ENCODE data around the gene NCF2.
A peak's percentile ranks its signal among the peaks of the same experiment; 100 is the strongest.

NCF2 gene

DNA sequence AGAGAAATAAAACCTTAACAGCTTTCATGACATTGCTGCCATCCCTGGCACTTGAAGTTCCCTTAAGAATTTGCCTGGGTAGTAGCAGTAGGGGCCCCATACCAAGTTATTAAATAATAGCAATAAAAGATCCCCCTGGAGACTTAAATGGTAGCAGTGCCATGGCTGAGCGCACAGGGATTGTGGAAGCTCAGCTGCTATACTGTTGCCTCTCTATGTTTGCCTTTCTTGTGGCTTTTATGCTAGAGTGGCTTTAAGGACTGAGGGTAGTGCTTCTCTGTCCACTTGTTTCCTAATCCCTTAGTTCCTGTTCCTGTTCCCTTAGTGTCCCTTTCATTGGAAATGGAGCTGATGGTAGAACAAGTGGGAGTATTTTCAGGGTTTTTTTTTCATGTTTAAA, 42.1 kb downstream of the NCF2 start:
- peak; percentile 79 for DNase-seq

DNA sequence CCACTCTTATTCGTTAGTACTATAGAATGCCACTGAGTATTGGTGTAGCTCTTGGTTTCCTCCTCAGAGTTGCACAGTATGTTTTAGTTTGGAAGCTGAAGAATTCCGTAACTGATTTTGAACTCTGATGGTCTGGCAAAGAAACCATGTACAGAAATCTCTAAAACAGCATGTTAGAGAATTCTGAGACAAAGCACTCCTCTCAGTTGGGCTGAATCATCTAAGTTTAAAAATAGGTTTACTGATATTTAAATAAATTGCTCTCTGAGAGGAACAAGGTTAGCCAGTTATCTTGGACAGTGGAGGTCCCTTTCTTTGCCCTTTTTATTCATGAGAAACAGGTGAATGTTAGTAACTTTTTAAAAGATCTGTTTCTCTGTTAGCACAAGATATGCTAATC, 43.8 kb downstream of the NCF2 start:
- DNase-seq, result no peak

DNA sequence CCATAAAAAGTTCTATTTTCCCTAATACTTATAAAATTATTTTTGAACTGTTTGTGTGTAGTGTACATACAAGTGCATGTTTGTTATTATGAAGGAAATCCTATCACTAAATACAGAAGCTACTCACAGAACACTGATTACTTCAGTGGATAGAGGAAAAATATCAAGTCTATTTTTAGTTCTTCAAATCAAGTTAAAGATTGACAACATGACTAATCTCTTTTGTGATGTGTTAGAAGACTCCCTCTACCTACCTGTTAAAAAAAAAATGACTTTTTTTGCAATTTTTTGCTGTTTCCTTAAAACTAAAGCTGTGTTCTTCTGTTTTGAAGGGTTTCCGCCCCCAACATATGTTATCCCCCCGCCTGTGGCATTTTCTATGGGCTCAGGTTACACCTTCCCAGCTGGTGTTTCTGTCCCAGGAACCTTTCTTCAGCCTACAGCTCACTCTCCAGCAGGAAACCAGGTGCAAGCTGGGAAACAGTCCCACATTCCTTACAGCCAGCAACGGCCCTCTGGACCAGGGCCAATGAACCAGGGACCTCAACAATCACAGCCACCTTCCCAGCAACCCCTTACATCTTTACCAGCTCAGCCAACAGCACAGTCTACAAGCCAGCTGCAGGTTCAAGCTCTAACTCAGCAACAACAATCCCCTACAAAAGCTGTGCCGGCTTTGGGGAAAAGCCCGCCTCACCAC, 45.5 kb downstream of the NCF2 start:
- DNase-seq, result no peak

DNA sequence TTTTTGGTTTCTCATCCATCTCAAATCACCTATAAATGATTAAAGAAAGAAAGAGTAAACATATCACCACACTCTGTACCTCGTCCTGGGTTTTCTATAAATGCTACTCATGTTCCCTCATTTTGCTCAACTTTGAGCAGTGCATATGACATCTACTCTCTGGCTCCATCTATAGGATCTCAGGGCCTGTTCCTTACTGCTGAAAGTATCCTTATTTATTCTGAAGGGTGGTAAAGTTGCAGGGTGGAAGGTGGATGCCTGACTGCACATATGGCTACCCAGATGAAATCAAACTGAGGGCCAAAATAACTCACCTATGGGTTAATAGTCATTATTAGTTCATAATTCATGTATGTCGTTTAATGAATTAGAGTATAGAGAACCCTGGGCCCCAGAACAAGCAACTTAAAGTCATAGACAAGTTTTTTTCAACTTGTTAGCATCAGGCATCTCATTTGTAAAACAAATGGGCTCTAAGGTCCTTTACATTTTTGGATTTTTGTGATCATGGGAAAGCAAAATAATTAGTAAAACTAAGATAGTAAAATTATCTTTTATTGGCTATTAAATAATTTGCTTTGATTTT, 46.5 kb downstream of the NCF2 start:
- DNase-seq, result peak; percentile 20

DNA sequence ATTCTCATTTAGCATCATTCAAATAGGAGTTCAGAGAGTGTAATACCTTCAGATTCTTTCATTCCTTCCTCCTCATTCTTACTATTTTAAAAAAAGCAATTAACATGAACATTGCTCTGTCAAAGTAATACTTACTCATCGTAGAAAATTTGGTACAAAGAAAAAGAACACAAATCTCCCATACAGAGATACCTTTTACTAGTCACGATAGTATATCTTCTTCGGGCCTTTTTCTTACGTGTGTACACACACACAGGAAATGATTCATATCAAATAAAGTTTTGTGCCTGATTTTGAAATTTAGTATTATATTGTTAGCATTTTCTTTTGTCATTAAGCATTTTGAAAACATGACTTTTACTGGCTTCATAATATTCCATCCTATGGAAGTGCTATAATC, 52.9 kb downstream of the NCF2 start:
- no peak for DNase-seq

DNA sequence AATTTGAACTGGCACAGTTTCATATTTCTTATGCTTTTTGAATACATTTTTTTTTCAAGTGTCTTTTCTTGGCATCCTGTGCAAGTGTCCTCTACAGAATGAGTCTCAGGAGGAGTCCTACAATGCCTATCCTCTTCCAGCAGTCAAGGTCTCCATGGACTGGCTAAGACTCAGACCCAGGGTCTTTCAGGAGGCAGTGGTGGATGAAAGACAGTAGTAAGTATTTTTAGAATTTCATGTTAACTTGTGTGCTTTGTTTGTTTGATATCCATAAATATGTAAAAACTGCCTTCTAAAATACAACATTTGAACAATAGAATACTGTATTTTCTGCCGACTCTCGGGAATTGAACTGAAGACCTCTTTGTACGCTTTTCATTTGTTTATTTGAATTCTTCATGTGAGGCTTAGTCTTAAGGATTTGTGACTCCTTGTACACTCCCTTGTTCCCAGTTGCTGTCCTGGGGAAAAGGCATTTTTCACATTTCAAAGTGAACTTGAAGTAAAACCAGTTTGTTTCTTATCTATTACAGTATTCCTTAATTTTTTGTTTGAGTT, 56.6 kb downstream of the NCF2 start:
- no peak for DNase-seq

DNA sequence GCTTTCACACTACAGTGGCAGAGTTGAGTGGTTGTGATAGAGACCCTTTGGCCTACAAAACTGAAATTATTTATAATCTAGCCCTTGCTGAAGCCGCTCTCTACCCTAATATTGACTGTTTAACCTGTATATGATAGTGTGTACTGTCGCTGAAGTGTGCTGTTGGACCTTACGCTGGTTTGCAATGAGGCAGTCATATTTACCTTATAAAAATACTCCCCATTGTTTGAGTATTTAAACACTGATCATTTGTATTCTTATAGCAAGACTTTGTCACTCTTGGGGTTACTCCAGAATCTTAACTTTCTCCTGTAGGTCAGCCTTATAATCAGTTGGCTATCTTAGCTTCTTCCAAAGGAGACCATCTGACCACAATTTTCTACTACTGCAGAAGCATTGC, 61.7 kb downstream of the NCF2 start:
- no peak for DNase-seq

DNA sequence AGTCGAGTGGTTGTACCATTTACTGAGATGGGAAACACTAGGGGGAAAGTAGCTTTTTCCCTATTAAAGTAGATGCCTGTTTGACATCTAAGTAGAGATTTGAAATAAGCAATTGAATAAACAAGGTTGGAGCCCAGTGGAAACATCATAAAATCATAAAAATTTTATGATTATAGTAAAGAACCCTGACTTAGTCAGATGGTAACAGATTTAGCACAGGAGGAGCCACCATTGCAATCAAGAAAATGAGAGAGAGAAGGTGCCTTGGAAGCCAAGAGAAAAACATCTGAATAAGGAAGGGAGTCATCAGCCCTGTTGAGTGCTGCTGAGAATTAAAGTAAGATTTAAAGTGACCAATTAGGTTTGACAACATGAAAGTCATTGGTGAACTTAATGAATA, 68.2 kb downstream of the NCF2 start:
- no peak for DNase-seq

DNA sequence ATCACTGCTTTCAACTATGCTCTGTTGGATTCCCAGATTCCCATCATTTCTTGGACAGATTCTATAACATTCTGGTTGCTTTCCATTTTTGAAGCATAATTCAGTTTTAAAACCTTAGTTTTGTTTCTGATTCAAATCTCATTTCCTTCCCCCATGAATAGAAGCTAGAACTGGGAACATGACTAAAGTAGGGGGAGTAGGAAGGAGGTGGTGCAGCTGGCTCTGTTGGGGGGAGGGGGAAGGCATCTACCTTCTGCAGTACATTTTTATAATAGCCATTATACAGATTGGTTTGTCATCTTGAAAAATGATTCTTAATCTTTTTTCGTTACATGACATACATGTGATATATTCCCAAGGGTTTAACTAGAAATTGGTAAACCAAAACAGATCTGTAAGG, 69.9 kb downstream of the NCF2 start:
- no peak for DNase-seq

DNA sequence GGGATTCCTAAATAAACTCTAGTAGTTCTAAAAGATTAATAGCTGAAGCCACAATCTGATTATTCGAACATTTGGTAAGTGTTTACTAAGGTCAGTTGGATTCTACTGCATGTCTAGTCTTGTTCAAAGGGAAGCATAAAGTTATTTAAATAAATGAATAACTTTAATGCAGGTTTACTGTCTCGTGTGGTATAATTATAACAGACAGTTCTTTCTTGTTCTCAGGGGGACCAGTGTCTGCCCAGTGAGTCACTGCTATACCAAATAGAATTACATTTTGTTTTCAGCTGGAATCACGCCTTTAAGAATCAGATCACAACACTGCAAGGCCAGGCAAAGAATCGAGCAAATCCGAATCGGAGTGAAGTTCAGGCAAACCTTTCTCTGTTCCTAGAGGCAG, 72.9 kb downstream of the NCF2 start:
- DNase-seq, result no peak

DNA sequence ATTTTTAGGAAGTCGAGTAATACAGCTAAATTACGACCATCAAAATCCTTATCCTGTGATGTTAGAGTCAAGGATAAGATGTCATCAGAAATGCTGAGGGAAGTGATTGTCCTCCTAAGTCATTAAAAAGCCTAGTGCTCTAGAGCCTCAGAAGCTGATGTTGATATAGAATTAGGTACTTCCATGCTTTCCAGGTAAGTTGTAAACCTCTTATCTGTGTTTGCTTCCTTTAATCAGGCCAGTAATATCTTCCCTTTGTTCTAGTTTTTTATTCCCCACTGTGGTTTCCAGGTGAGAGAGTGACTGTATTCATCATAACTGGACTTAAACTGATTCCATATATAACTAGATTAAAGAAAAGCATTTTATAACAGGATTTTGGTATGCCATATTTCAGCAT, 73.5 kb downstream of the NCF2 start:
- no peak for DNase-seq

DNA sequence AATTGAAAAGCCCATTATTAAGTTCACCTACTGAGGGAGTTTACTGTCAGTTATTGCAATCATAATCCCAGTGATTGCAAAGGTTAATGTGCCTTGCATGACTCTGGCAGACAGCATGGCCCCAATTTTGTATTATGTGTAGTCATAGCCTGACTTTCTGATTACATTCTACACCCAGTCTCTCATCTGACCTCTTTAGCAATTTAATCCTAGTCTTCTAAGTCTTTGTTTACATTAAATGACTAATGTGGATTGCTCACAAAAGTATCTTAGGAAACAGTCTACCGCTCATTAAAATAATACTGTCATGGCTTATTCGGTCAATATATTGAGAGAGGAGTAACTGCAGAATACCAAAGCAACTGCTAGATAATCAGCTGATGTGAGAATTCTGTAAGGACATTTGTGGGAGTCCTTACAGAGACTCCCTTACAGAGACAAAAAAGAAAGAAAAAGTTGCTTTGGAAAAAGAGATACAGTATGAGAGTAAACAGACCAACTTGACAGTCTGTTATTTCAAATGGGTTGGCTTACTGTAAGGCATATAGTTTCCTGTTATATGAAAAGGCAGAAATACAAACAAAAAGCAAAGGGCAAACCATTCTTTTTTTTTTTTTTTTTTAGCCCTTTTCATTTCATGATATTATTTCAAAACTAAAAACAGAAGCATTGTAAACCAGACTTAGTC, 75.1 kb downstream of the NCF2 start:
- peak; percentile 31 for DNase-seq

DNA sequence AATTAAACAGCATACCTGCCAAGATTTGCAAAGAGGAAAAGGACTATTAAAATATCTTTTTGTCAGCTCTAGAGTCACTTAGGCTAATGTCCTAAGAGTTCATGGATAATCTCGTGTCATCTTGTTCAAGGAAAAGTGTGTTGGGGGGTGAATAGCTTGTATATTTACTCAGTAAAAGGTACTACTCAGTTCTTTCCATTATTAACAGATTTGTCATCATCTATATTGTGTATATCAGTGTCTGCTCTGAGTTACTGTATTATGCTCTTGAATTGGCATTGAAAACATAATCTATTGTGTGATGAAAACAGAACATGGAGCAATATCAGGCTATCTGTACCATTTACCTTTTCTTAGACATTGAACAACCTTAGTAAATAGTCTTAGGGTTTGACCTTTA, 76.0 kb downstream of the NCF2 start:
- DNase-seq, result no peak

DNA sequence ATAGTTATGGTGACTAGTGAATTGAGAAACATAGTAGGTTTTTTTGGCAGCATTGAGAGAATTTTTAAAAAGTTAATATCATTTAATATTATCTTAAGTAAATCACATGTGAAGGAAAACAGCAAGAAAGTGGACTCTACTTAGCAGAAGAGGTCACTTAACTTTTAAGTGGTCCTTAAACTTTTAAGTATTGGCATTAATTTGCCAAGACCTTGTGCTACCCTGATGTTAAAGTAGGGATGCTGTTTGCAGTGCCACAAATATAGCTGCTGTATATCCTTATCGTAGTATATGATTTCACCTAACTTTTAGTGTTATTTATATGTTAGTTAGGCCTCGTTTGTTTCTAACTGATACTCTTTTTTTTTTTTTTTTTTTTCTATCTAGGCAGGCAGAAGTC, 77.8 kb downstream of the NCF2 start:
- no peak for DNase-seq

DNA sequence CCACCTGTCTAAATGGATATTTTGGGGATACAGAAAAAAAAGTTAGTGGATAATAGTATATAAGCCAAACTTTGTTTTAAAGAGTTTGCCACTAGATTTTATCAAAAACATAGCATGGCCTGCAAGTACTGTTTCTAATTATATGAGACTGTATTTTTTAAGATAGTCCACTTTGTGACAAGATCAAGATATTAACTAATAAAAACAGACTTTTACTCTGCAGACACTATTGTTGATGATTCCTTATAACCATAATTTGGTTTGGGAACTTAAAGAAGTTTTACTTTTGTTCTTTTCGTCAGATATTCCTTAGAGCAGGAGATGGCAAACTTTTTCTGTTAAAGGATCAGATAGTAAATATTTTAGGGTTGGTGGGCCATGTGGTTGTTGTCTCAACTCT, 81.6 kb downstream of the NCF2 start:
- no peak for DNase-seq

DNA sequence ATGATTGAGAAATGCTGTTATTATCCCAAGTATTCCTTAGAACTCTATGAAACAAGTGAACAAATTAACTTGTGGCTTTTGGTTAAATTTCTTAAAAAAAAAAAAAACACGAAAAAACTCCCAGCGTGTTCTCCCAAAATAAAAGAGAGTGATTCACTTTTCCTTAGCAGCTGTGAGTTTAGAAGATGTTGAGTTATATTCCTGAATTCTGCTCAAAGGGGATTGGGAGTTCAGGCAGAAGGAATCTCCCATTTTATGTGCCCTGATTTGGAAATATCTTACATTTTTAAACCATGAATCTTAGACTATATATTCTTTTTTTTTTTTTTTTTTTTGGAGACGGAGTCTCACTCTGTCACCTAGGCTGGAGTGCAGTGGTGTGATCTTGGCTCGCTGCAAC, 83.7 kb downstream of the NCF2 start:
- no peak for DNase-seq
